Measurements from ENCODE around the gene NPHP4.

The NPHP4 gene

GRCh38 chr1:5997316-5997715, 5.1 kb upstream of the NPHP4 start:
- Histone ChIP-seq H3K27me3 (replicated peaks; ENCODE audit: insufficient read depth, low read length) (no peaks in the 10 kb centered on the region), H3K4me3 (ENCODE audit: low read length) (no peak overlapping the region), H3F3A (ENCODE audit: insufficient read depth, low read length) (peaks cover 14% of the 10 kb centered on the region; the same call in 1 of the 2 replicates), H3K4me2 (ENCODE audit: low read depth, low read length) (no peak overlapping the region), H3K9ac (ENCODE audit: low read length) (no peak overlapping the region), H4K20me1 (ENCODE audit: insufficient read depth, low read length) (peaks cover 14% of the 10 kb centered on the region), H3K79me2 (ENCODE audit: low read length) (peaks cover 97% of the 10 kb centered on the region), H3K36me3 (replicated peaks; ENCODE audit: insufficient read depth, low read length) (no peaks in the 10 kb centered on the region), H2AFZ (ENCODE audit: low read length) (no peak overlapping the region), H3K9me3 (replicated peaks; ENCODE audit: insufficient read depth, low read length) (no peaks in the 10 kb centered on the region), H3K9me2 (replicated peaks; ENCODE audit: insufficient read depth, low read length) (no peaks in the 10 kb centered on the region), H3K27ac (ENCODE audit: low read length) (no peak overlapping the region), H3K4me1 (ENCODE audit: low read length) (peaks cover 13% of the 10 kb centered on the region; the same call in 1 of the 2 replicates)
- DNase-seq: no peak
- TF ChIP-seq EZH2phosphoT487 (IDR thresholded peaks at IDR 0.05; ENCODE audit: low read length) (no peak), CTCF (IDR thresholded peaks at IDR 0.05; ENCODE audit: low read length) (no peak), EZH2 (optimal IDR thresholded peaks at IDR 0.05; ENCODE audit: low read depth, low read length) (no peak)

GRCh38 chr1:5996641-5997270, 4.5 kb upstream of the NPHP4 start:
- Histone ChIP-seq H3K4me3 (ENCODE audit: low read length) (no peak overlapping the region), H3K9me3 (replicated peaks; ENCODE audit: insufficient read depth, low read length) (no peaks in the 10 kb centered on the region), H4K20me1 (ENCODE audit: insufficient read depth, low read length) (peaks cover 14% of the 10 kb centered on the region), H3K36me3 (replicated peaks; ENCODE audit: insufficient read depth, low read length) (no peaks in the 10 kb centered on the region), H3K4me2 (ENCODE audit: low read depth, low read length) (no peak overlapping the region), H3K4me1 (ENCODE audit: low read length) (peaks cover 13% of the 10 kb centered on the region; the same call in 1 of the 2 replicates), H3K9ac (ENCODE audit: low read length) (no peak overlapping the region), H3K9me2 (replicated peaks; ENCODE audit: insufficient read depth, low read length) (no peaks in the 10 kb centered on the region), H3K79me2 (ENCODE audit: low read length) (peaks cover 91% of the 10 kb centered on the region), H3K27me3 (replicated peaks; ENCODE audit: insufficient read depth, low read length) (no peaks in the 10 kb centered on the region), H2AFZ (ENCODE audit: low read length) (no peak overlapping the region), H3F3A (ENCODE audit: insufficient read depth, low read length) (peaks cover 14% of the 10 kb centered on the region; the same call in 1 of the 2 replicates), H3K27ac (ENCODE audit: low read length) (no peak overlapping the region)
- no peak for DNase-seq
- TF ChIP-seq CTCF (IDR thresholded peaks at IDR 0.05; ENCODE audit: low read length): no peak
- no peak for TF ChIP-seq EZH2phosphoT487 (IDR thresholded peaks at IDR 0.05; ENCODE audit: low read length)
- no peak for TF ChIP-seq EZH2 (optimal IDR thresholded peaks at IDR 0.05; ENCODE audit: low read depth, low read length)

GRCh38 chr1:5995871-5996630, 3.8 kb upstream of the NPHP4 start:
- Histone ChIP-seq H3K4me1 (ENCODE audit: low read length) (peaks cover 17% of the 10 kb centered on the region; the same call in 1 of the 2 replicates), H4K20me1 (ENCODE audit: insufficient read depth, low read length) (peaks cover 14% of the 10 kb centered on the region), H3K9me2 (replicated peaks; ENCODE audit: insufficient read depth, low read length) (no peaks in the 10 kb centered on the region), H3K9ac (ENCODE audit: low read length) (no peak overlapping the region), H3K4me3 (ENCODE audit: low read length) (no peak overlapping the region), H2AFZ (ENCODE audit: low read length) (no peak overlapping the region), H3F3A (ENCODE audit: insufficient read depth, low read length) (peaks cover 14% of the 10 kb centered on the region; the same call in 1 of the 2 replicates), H3K27ac (ENCODE audit: low read length) (no peak overlapping the region), H3K79me2 (ENCODE audit: low read length) (peaks cover 89% of the 10 kb centered on the region), H3K27me3 (replicated peaks; ENCODE audit: insufficient read depth, low read length) (no peaks in the 10 kb centered on the region), H3K9me3 (replicated peaks; ENCODE audit: insufficient read depth, low read length) (no peaks in the 10 kb centered on the region), H3K36me3 (replicated peaks; ENCODE audit: insufficient read depth, low read length) (no peaks in the 10 kb centered on the region), H3K4me2 (ENCODE audit: low read depth, low read length) (no peak overlapping the region)
- TF ChIP-seq EZH2phosphoT487 (IDR thresholded peaks at IDR 0.05; ENCODE audit: low read length) (no peak), EZH2 (optimal IDR thresholded peaks at IDR 0.05; ENCODE audit: low read depth, low read length) (no peak), CTCF (IDR thresholded peaks at IDR 0.05; ENCODE audit: low read length) (no peak)
- no peak for DNase-seq

Measured in MM.1S (cell line).